Anterior cingulate cortex (tissue), 58 donors: ENCODE data around the gene PSORS1C1.
"Not testable (repeated sequence)": the region's sequence is repeated elsewhere in the genome, so short reads cannot be mapped to it uniquely, and the experiment has no call there.

Experiments
- DNase-seq, 58 donors: peaks; one replicate each; lab custom pipeline; 2025; lab: John Stamatoyannopoulos, UW

PSORS1C1 gene, protein sequence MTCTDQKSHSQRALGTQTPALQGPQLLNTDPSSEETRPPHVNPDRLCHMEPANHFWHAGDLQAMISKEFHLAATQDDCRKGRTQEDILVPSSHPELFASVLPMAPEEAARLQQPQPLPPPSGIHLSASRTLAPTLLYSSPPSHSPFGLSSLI

DNA sequence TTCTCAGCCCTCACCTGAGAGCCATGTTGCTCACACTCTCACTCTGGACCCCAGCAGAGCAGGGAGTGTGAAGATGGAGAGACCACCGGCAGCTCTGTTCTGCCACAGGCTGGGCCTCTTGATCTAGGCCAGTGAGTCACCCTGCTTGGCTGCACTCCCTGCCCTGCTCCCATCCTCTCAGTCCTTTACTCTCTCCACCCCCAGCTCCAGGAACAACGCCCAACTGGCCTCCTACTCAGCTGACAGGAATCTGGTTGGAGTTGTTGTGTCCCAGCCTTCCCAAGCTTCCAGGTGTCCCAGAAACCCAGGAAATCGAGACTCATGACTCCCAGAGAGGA, at the start of gene PSORS1C1:
PSORS1C1 (plus strand) TSS at position 260 of the 338 bp plus-strand sequence. CDS start 14,833 bp downstream, outside the sequence.
- peak in 21 of 58 donors; percentile 4 to 77 (median 21) for DNase-seq

DNA sequence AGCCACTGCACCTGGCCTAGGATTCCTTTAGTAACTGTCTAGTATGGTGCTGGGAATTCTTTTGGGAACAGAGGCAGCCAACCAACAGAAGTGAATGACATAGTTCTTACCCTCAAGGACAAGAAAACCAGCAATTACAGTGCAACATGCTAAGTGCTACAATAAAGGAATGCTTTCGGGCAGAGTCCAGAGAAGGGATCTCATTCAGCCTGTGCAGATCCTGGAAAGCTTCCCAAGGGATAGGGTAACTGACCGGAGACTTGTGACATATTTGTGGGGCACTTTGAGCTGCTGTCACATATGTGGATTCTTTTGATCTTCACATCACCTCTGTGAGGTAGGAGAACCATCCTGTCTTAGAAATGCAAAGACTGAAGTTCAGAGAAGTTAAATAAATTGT, 49.0 kb upstream of the PSORS1C1 start:
- DNase-seq = no peak

DNA sequence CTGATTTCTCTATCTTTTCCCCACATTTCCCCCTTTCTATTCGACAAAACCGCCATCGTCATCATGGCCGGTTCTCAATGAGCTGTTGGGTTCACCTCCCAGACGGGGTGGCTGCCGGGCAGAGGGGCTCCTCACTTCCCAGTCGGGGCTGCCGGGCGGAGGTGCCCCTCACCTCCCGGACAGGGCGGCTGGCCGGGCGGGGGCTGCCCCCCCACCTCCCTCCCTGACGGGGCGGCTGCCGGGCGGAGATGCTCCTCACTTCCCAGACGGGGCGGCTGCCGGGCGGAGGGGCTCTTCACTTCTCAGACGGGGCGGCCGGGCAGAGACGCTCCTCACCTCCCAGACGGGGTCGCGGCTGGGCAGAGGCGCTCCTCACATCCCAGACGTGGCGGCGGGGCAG, 47.6 kb upstream of the PSORS1C1 start:
- not testable (repeated sequence) for DNase-seq

DNA sequence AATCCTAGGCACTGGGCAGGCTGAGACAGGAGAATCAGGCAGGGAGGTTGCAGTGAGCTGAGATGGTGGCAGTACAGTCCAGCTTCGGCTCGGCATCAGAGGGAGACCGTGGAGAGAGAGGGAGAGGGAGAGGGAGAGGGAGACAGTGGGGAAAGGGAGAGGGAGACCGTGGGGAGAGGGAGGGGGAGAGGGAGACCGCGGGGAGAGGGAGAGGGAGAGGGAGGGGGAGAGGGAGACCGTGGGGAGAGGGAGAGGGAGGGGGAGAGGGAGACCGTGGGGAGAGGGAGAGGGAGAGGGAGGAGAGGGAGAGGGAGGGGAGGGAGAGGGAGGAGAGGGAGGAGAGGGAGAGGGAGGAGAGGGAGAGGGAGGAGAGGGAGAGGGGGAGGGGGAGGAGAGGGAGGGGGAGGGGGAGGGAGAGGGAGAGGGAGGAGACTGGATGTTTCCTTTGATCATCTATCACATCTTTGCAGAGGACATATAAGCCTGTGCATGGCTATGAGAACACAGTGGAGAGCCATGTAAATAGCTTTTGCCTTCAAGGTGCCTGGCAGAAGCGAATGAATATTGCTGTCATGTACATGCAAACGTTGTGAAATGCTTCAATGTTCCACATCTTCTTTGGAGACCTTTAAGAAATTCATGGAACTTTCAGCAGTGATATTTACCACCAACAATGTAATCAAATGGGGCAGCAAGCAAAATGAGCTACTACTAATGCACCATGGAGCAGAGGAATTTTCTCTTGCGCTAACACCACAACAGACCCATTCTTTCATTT, 46.5 kb upstream of the PSORS1C1 start:
- DNase-seq = peak in 22 of 58 donors; percentile 10 to 75 (median 41)

DNA sequence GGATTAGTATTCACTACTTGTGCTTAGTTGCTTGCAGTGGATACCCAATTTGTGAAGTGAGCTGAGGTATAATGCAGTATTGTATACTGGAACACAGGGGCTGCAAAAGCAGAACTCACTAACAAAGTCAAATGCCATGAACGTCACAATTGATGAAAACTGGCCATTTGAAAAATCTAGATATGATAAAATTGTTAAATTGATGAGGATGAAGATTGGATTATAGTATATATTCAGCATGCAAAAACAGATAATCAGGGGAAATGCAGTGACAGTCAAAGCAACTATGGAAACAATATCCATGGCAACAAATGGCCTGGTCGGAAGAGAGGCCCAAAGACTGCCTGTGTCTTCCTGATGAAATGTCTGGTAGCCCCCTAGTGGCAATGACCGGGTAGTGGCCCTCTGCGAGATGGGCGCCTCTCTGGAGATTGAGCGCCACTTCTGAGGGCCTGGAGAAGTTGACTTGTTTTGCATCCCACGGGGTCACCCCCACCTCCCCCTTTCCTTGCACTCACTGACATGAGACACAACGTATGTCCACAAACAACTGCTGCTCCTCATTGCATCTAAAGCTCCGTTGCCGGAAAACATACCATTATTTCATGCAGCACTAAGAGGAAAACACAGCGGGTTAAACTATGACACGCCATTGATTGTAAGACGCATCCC, 45.8 kb upstream of the PSORS1C1 start:
- peak in 56 of 58 donors; percentile 22 to 91 (median 78) for DNase-seq

DNA sequence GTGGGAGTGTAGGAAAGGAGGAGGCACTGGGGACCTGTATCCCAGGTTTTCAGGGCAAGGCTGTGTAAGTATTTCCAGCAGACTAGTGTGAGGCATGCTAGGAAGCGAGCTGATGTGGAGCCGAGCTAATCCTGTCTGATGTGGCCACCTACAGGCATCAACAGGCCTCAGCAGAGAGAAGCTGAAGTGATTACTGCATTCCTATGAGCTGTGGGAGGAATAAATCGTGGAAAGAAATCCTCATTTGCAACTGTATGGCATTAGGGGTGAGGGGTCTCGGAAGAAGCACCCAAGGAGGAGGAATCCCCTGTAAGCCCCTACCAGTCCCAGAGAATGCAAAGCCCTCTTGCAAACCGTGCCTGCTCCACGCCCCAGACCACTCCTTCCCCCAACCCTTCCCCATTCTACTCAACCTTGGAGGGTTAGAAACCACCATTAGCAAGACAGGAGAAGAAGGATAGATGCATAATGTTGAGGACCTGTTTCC, 43.8 kb upstream of the PSORS1C1 start:
- DNase-seq = peak in 51 of 58 donors; percentile 6 to 86 (median 60)

DNA sequence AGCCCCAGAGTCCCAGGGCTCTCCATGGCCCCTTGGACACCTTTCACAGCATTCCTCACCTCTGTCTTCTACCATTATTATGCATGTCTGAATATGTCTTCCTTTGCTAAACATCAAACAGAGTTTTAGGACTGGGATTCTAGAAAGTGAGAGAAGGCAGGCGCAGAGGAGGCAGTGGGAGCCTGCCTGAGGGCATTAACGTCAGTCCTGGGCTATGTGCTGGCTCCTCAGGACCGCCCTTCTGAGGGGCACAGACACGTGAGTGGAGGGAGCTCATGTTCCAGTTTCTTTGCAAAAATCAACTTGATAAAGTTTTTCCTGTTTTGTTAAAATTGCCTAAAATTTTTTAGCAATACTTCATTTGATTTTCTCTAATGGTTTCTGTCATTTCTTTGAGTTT, 40.2 kb upstream of the PSORS1C1 start:
- DNase-seq = no peak

DNA sequence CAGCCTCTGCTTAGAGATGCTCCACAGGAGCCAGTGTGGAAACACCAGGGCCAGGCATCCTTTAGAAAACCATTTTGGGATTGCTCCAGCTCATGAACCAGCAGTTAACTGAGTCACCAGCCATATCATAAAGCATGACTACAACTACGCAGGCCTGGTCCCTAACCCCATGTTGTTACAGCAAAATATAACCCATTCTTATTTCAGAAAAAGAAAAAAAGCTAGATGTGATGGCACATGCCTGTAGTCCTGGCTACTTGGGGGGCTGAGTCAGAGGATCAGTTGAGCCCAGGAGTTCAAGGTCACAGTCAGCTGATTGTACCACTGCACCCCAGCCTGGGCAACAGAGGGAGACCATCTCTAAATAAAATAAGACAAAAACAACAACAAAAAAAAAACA, 39.1 kb upstream of the PSORS1C1 start:
- DNase-seq = no peak

DNA sequence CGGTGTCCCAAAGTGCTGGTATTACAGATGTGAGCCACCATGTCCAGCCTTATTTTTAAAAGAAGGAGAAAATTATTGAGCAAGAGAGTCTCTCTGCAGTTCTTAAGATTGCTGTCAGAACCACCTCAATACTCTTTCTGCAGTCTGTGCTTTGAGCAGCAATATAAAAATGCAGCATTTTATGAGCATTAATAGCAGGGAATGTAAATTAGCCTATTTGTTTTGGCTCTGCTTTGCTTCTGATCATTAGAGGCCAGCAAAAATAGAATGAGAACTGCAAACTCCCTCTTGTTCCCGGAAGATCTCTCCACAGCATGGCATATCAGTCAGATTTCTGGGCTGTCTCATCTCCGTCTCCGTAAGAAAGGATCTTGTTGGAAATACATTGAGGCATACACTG, 38.0 kb upstream of the PSORS1C1 start:
- DNase-seq = no peak

DNA sequence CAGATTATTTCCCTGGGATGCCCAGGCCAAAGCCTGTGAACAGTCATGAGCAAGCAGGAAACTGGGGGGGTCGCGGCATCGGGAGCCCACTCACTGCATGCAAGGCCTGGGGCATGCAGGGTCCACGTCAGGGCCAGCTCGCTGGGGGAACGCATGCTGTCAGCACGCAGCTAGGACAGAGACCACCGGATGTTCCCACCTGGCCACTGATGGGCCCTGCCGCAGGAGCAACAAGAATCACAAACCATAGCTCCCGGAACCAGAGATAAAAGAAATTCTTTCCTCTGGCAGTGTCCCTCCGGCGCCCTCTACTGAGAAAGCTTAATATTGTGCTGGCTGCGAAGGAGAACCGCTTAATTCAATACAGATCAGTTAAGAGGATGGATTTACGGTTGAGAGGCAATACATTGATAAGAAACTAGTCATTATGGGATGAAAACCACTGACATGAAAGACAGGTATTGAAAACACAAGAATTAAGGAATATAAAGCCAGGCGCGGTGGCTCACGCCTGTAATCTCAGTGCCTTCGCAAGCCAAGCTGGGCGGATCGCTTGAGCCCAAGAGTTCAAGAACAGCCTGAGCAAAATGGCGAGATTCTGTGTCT, 34.8 kb upstream of the PSORS1C1 start:
- DNase-seq = peak in 53 of 58 donors; percentile 9 to 81 (median 46)

DNA sequence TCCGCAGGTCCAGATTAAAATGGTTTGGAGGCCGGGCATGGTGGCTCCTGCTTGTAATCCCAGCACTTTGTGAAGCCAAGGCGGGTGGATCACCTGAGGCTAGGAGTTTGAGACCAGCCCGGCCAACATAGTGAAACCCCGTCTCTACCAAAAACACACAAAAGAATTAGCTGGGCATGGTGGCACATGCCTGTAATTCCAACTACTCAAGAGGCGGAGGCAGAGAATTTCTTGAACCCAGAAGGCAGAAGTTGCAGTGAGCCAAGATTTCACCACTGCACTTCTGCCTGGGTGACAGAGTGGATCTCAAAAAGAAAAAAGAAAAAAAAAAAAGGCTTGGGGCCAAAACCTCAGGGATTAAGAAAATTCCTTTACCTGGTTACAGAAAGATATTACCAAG, 32.7 kb upstream of the PSORS1C1 start:
- DNase-seq = no peak

DNA sequence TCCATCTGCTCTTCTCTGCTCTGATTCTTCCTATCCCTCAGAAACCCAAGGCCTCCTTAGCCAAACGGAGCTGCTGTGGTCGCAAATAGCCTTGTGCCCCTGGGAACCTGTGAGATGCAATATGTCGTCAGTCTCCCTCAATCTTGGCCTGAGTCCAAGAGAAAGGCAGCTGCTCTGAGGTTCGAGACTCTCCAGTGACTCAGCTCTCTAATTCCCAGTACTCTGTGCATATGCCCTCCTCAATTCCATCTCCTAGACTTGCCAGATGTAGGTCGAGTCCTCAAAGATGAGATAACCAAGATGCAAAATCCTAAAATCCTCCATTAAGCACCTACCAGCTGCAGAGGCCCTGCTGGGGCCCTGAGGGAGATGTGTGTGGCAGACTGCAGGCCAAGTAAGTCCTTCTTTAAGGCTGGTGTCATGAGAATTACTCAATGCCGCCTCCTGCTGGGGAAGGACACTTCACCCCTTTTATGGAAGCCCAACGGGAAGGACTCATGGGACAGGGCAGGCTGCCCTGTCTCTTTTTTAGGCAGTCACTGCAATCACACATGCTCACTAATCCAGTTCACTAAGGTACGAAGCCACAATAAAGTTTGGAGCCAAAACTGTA, 30.8 kb upstream of the PSORS1C1 start:
- peak in 3 of 58 donors; percentile 8 to 14 (median 9) for DNase-seq

DNA sequence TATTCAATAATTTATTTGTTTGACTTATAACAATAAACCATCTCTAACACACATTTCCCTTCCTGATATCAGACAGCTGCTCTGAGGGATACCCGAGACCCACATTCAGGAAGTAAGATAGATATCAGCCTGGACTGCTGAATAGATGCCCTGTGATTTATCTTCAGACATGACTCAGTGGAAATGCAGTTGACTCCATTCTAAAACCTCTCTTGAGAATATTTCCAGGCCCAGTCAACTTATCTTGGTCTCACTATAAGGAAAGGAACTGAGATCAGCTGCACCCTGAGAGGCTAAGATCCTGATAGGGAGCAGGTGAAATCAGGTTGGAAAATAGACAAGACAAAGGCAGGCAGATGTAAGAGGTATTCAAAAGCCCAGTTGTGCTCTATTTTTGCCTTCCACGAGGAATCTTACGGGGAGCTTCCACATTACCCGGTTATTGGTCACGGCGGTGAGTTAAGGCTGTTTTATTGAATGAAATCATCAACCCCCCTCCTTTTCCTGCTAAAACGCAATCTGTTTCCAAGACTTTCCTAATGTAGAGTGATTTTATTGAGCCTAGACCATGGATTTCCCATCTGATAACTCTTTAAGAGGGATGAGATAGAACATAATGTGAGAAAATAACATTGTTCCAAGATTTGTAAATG, 27.7 kb upstream of the PSORS1C1 start:
- no peak for DNase-seq

DNA sequence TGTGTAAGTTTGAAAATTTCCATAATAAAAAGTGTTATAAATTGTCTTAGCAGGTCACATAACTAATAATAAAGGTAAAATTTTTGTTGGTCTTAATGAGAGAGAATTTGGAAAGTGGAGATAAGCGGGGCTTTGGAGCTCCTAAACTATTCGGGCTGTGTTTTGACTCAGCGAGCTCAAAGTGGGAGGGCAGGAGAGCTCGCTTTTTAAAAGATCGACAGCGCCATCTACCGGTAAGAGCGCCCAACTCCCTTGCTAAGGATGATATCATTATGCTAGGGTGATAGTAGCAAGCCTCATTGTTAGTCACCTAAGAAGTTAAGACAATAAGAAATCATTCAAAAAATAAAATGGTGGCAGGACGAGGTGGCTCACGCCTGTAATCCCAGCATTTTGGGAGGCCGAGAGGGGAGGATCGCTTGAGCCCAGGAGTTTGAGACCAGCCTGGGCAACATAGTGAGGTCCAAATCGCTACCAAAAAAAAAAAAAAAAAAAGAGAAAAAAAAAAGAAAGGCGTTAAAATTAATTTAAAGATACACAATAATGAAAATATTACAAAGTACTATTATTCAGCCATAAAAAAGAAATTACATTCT, 27.0 kb upstream of the PSORS1C1 start:
- DNase-seq = peak in 56 of 58 donors; percentile 5 to 88 (median 54)

DNA sequence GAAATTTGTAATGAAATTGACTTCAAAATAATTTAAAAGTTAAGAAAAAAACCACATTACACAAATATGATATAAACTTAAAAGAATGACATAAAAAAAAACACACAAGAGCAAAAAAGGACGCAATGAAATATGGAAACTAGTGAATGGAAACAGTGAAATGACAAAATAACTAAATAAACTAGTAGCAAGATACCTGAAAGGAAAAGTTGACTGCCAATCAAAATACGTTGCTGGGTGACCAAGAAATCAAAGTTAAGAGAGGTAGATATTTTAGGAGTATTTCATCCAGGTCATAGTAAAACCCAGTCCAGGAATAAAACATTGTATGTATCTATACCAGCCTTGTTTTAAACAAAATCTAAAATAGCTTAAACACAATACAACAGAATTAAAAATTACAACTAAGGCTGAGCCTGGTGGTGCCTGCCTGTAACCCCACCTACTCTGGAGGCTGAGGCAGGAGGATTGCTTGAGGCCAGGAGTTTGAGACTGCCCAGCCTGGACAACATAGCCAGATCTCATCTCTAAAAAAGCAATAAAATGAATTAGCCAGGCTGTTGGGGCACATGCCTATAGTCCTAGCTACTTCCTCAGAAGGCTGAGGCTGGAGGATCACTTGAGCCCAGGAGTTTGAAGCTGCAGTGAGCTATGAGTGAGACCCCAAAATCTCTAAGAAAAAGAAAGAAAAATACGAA, 24.2 kb upstream of the PSORS1C1 start:
- no peak for DNase-seq

DNA sequence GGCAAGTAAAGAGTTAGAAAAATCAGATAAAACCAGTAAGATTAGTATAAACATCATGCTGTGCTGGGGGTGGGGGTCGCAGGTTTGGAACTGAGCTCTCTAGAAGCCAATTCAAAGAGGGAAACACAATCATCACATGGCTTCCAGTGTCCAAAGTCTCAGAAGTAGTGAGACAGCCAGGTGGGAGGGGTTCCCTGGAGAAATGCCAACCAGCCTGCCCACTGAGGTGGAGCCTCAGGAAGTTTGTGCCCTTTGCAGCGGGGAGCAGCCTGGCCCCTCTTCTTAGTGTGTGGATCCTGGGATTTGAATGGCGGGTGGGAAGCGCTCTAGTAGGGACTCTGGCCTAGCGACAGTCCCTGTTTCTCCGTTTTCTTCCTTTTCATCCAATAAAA, 23.6 kb upstream of the PSORS1C1 start:
- no peak for DNase-seq

DNA sequence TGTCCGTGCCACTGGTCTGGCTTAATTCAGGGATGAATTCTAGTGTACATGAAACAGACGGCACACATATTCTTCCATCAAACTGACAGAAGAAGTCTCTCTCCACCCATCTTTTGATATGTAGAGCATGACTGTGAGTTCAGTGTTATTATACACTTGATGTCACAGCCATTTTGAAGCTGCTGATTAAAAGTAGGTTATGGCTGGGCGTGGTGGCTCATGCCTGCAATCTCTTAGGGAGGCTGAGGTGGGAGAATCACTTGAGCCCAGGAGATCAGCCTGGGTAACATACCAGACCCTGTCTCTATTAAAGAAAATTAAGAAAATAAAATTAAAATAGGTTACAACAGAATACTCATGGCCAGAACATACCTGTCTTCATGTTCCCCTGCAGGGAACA, 22.9 kb upstream of the PSORS1C1 start:
- no peak for DNase-seq

DNA sequence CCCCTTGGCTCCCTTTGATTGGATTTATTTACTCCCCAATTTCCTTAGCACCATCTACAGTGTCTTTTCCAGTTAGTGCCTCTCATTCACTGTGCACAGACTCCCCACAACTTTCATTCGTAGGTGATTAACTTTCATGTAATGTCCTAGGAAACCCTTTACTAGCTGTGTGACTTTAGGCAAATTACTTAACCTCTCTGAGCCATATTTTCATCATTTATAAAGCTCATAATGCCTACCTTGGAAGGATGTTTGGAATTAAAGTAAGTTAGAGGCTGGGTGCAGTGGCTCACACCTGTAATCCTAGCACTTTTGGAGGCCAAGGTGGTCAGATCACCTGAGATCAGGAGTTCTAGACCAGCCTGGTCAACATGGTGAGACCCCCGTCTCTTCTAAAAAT, 22.4 kb upstream of the PSORS1C1 start:
- no peak for DNase-seq
